ENCODE results near the gene CAST.
A peak's percentile ranks its signal among the peaks of the same experiment; 100 is the strongest.

CAST gene

DNA sequence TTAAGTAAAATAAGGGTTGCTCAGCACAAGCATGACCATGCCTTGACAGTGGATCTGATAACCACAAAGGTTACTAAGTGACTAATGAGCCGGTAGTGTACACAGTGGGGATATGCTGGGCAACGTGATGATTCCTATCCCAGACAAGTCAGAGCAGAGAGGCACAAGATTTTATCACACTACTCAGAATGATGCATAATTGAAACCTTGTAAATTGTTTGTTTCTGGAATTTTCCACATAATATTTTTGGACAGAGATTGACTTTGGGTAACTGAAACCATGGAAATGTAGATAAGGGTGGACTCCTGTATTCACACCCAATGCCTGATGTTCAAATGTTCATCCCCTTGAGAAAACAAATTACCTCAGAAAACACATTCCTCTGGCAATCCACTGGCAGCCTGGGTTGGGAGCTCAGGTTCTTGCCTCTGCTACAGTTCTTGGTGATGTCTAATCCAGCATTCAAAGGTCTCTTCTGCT lies 161.8 kb downstream of the CAST start:
- peak in 1 of 5 experiments; percentile 62 for DNase-seq
